NCI-H2107 (cell line): Measurements from ENCODE around the gene TPX2.
"Not testable (repeated sequence)": the region's sequence is repeated elsewhere in the genome, so short reads cannot be mapped to it uniquely, and the experiment has no call there.

Experiments used
- DNase-seq: peaks from one replicate; lab custom pipeline; 2025; lab: John Stamatoyannopoulos, UW

Gene TPX2

DNA sequence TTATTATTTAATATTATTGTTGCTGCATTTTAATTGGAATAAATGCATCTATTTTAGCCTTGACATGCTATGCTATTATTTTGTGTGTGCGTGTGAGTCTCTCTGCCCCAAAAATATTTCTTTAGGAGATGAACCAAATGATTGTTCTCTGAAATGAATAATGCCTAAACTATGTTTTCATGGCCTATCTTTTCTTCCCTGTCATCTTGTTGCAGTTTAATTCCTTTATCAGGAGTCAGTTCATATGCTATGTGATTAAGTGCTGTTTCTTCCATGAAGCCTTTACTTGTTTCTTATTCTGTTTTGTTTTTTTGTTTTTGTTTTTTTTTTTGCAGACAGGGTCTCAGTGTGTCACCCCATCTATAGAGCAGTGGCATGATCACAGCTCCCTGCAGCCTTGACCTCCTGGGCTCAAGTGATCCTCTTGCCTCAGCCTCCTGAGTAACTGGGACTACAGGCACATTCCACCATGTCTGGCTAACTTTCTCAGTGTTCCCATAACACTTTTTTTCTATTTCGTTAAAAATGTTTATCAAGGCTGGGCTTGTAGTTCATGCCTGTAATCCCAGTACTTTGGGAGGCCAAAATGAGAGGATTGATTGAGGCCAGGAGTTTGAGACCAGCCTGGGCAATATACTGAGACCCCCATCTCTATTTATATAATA, 25.7 kb downstream of the TPX2 start:
- no peak for DNase-seq

GRCh38 chr20:31767805-31768204, 28.7 kb downstream of the TPX2 start:
- no peak for DNase-seq

DNA sequence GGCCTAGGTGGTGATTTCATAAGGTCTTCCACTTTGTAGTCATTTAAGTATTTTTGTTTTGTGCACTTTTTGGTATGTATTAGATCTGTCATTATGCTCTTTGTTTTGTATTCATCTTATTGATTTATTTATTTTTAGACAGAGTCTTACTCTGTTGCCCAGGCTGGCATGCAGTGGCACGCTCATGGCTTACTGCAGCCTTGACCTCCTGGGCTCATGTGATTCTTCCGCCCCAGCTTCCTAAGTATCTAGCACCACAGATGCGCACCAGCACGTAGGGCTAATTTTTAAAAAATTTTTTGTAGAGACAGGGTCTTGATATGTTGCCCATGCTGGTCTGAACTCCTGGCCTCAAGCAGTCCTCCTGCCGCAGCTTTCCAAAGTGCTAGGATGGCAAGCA, 30.6 kb downstream of the TPX2 start:
- DNase-seq, result no peak

- no peak for DNase-seq
Measured at GRCh38 chr20:31770243-31770642, 31.2 kb downstream of the TPX2 start.

DNA sequence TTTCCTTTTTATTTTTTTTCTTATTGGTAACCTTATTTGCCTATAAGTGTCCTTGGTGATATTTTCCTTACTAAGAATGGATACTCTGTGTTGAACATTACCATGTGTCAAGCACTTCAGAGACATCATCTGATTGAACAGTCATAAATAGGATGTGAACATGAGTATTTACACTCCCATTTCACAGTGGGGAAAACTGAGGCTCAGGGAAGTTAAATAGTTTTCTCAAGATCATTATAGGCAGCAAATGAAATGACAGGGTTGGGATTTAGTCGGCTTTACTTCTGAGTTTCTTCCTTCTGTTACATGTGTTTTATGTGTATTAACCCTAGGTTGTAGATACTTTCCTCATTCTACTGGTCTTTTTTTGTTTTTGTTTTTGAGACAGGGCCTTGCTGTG, 35.3 kb downstream of the TPX2 start:
- DNase-seq, result no peak

DNA sequence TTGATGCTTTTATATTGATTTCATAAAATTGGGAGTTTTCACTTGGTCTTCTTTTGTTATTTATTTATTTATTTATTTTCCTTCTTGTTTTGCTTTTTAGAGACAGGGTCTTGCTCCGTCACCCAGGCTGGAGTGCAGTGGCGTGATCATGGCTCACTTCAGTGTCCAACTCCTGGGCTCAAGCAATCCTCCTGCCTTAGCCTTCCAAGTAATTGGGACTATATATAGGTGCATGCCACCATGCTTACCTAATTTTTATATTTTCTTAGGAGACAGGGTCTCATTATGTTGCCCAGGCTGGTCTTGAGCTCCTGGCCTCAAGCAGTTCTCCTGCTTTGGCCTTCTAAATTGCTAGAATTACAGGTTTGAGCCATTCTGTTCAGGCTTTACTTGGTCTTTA, 41.7 kb downstream of the TPX2 start:
- no peak for DNase-seq

DNA sequence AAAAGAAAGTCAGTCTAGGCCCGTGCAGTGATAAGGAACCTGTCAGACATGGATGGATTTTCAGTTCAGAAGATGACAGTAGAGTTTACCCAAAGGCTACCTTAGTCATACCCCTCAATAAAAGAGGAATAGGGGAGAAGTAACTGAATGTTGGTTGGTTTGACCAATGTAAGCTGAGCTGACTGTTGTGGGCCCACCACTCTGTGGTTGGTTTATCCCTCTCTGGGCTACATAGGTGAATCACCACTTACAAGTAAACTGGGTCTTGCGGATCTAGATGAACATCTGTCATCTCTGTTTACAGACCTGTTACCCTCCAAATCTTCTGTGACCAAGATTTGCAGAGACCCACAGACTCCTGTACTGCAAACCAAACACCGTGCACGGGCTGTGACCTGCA, 42.9 kb downstream of the TPX2 start:
- DNase-seq, result no peak

- no peak for DNase-seq
Measured at GRCh38 chr20:31784354-31785044, 45.4 kb downstream of the TPX2 start.

GRCh38 chr20:31785089-31785488, 46.0 kb downstream of the TPX2 start:
- no peak for DNase-seq

DNA sequence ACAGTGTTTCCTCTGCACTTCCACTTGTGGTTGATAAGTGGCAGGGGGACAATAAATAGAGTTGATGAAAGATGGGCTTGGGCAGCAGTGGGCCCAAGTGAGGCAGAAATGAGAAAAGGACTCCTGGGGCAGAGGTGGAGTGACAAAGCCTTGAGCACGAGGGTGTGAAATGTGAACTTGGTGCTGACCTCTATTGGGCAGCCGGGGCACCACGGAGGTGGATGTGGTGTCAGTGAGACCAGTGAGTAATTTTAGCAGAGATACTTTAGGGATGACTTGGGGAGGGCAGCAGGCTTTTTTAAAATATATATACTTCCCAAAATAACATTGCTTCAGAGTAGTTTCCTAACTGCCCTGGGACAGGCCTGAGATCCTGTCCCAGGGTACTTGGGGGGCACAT, 49.5 kb downstream of the TPX2 start:
- DNase-seq, result no peak

DNA sequence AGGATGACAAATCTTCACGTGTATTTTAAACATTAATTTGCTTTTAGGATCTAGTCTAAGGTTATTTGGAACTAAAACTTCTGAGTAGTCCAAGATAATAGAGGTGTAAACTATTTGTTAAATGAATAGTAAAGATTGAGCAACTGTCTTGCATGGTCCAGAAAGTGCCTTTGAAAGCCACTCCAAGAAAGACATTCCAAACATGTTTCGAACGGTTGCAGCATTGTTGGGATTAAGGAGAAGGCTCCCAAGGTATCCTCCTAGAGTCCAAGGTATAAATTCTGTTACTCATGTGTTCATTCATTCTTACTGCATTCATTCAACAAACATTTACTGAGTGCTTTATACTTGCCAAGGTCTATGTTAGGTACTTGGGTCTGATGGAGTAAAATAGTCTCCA, 51.3 kb downstream of the TPX2 start:
- no peak for DNase-seq

DNA sequence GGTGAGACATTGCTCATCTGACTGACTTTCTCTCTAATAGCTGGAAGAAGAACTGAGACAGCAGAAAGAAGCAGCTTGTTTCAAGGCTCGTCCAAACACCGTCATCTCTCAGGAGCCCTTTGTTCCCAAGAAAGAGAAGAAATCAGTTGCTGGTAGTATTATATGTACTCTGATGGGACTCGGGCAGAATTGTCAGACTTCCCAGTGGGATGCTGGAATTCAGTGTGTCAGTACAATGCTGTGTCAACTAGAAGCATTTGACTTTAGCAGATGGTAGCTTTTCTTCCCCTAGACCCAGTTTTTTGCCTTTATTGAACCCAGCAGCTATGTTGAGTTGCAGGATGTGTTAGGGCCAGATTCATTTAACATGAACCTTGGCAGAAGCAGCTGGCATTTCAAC, 58.3 kb downstream of the TPX2 start:
- no peak for DNase-seq

DNA sequence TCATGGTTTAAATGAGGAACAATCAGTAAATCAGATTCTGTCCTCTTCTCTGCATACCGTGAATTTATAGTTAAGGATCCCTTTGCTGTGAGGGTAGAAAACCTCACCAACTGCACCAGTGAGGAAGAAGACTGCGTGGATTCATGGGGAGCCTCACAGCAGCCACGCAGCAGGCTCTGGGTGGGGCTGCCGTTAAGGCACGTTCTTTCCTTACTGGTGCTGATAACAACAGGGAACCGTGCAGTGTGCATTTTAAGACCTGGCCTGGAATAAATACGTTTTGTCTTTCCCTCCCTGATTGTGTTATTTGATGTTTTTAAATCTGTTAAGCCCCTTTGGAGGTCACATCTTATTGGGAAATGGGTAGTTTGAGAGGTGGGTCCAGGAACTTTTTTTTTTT, 62.4 kb downstream of the TPX2 start:
- no peak for DNase-seq

DNA sequence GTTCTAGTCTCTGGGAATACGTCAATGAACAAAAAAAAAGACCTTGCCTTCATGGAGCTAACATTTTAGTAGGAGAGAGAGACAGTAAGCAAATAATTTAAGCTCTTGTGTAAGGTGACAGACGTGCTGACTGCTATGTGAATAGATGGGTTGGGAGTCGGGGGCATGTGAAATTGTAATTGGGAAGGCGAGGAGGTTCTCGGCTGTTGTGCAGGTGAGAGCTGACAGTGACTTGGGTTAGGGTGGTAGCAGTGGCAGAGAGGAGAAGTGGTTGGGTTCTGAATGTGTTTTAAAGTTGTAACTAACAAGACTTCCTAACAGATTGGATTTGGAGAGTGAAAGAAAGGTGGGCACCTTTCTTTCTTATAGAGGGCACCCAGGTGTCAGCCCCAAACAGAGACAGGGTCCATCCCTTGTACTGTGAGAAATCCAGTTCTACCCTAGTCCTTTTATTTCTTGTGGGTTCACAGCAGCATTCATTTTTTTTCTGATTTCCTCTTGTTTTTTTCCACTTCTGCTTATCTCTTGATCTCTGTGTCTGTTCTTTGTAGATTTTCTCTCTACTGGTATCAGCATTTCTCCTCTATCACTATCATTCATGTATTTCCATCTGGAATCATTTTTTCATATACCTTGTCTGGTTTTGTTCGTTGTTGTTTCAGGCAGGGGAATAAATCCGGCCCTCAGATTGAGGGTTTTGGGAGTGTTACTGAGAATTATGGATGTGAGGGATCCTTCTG, 64.6 kb downstream of the TPX2 start:
- no peak for DNase-seq

DNA sequence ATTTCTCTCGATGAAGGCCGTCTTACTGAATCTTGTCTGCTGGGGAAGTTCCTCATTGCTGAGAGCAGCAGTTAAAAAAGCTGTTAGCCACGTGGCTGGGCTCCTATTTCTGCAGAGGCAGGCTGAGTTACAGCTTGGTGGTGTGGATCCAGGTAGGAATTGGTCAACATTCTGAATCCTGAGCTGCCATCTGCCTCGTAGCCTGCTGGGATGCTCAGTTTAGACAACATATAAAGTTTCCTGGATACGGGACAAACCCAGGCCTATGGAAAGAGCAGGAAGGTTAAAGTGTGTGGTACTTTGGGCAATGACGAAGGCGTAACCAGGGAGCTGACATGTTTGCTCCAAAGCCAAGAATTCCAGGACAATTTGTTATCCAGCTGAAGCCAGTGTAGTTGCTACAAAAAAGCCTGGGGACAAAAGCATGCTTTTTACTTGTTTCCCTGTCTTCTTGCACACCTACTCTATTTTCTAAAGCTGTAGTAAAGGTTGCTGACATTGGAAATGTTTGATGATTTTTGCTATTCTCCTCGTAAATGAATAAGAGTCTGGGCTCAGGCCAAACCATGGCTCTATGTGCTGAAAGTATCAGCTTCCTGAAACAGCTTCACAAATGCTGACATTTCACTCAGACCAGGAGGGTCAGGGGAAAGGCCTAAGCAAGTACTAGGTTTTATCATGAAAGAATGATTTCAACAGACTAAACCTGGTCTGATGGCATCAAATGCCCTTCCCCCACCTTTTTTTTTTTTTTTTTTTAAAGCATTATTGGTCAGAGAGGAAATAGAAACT, 67.7 kb downstream of the TPX2 start:
- DNase-seq, result no peak

GRCh38 chr20:31808481-31808880, 69.4 kb downstream of the TPX2 start:
- no peak for DNase-seq

- DNase-seq, result no peak
Measured at GRCh38 chr20:31809661-31810060, 70.6 kb downstream of the TPX2 start.

DNA sequence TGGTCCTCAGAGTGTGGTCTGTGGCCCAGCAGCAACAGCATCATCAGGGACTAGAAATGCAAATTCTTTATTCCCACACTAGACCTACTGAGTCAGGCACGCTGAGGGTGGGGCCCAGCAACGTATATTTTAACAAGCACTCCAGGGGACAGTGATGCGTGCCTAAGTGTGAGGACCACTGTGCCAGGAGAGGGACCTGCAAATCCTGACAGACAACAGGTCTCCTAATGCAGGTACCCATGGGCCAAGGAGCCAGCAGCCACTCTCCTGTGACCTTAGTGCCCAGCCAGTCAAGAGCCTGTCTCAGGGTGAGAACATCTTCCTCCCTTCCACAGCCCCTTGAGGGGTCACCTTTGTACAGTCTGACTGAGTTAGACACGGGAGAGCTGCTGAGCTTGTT, 72.1 kb downstream of the TPX2 start:
- no peak for DNase-seq

- DNase-seq, result no peak
Measured at GRCh38 chr20:31811796-31812728, 73.0 kb downstream of the TPX2 start.

- DNase-seq, result no peak
Measured at GRCh38 chr20:31813611-31814010, 74.5 kb downstream of the TPX2 start.

DNA sequence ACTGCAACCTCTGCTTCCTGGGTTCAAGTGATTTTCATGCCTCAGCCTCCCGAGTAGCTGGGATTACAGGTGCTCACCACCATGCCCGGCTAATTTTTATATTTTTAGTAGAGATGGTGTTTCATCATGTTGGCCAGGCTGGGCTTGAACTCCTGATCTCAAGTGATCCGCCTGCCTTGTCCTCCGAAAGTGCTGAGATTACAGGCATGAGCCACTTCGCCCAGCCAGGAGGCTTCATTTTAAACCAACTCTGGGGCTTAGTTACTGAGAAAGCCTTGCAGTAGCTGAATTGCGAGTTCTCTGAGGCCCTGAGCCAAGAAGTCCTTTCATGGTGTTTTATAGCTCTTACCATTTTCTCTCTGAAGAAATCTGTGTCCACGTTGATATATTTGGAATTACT, 75.1 kb downstream of the TPX2 start:
- DNase-seq, result not testable (repeated sequence)
